ENCODE results near the gene ENAH. TPM values are rescaled to one million over a fixed set of nuclear protein-coding genes. Genes with fewer than 3 reads are reported as not detected.

Gene ENAH
- total RNA-seq, 1 experiment from 2014 or later = 285 TPM

DNA sequence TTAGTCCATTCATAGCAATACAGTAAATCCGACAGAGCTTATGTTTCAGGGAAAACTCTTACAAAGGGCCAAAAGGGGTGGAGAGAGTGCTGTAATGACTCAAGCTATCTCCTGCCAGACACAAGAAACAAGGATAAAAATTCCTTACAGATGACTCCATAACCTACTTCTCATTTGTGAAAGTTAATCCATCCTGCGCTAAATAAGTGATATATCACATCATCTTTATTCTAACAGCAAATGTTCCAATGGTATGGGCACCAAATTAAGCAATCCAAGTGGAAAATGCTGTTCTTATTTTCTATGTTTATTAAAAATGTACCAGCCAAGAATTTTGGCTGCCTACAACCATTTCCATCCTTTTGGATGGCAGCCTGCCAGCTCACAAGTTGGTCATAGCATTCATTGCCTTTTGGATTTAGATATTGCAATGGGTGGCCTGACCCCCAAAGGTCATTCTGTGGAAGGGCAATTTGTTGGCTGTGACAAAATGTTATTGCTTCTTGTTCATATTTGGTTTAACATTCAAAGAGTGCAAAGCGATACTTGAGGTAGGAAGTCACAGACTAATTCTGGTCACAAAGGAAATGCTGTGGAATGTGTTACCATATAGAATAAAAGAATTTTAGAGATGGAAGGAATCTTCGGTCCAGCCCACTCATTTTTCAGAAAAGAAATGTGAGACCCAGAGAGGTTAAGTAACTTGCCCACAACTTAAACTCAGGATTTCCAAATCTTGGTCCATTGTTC, 2.8 kb upstream of the ENAH start:
- H4K91ac ChIP-seq (ENCODE audit: insufficient read length, low read depth, low read length) = no peak overlapping the region
- no peaks in the 10 kb centered on the region for H3K4me1 ChIP-seq (ENCODE audit: insufficient read depth, low read length)
- H3T11ph ChIP-seq (ENCODE audit: low read length) = no peak overlapping the region
- no peak overlapping the region for H2BK15ac ChIP-seq (ENCODE audit: low read depth, low read length)
- no peak overlapping the region for H3K56ac ChIP-seq (ENCODE audit: insufficient read length, low read depth, low read length)
- H2AK5ac ChIP-seq (ENCODE audit: insufficient read length, low read length) = no peak overlapping the region
- H4K20me1 ChIP-seq (ENCODE audit: control insufficient read depth, insufficient read depth, insufficient read length) = no peaks in the 10 kb centered on the region
- WGBS (ENCODE audit: extremely low coverage, insufficient read length, low lambda C conversion rate) = no CpG with 5 or more reads among the region's 4 CpGs
- no peaks in the 10 kb centered on the region for H3K9me3 ChIP-seq (ENCODE audit: control insufficient read depth, low read depth, low read length)
- no peak overlapping the region for H4K5ac ChIP-seq (ENCODE audit: insufficient read length, low read depth, low read length)
- no peak overlapping the region for H3K4me2 ChIP-seq (ENCODE audit: insufficient read depth, insufficient read length, low read length)
- peaks cover 3% of the 10 kb centered on the region for H3K23me2 ChIP-seq (ENCODE audit: insufficient read length, low read depth, low read length, poor library complexity, severe bottlenecking)
- DNase-seq = no peak
- H3K23ac ChIP-seq (ENCODE audit: insufficient read length, low read depth, low read length) = no peak overlapping the region
- no peak overlapping the region for H4K8ac ChIP-seq (replicated peaks; ENCODE audit: insufficient read length, low read depth, low read length)
- Mint-ChIP-seq H3K27ac (no peak overlapping the region), H3K27me3 (ENCODE audit: low read depth) (no peaks in the 10 kb centered on the region; the same call in 1 of the 2 replicates), H3K4me1 (peaks cover 15 to 21% of the 10 kb centered on the region in 2 experiments), H3K9me3 (peaks cover 0 to 5% of the 10 kb centered on the region in 2 experiments; a peak in 1 of 5 replicates), H3K4me3 (no peak overlapping the region), H3K36me3 (ENCODE audit: insufficient read depth in 1 of 3, low read depth in 3 of 3) (peaks cover 5 to 16% (median 6%) of the 10 kb centered on the region in 3 experiments; a peak in 5 of 7 replicates)
- H3K79me2 ChIP-seq (ENCODE audit: insufficient read depth, low read length) = peaks cover 15% of the 10 kb centered on the region; the same call in 1 of the 2 replicates
- H2BK5ac ChIP-seq (ENCODE audit: insufficient read length, low read length) = no peak overlapping the region
- no peak overlapping the region for H2BK20ac ChIP-seq (ENCODE audit: low read depth, low read length, poor library complexity, severe bottlenecking)
- H3K27me3 ChIP-seq (ENCODE audit: insufficient read depth, low read length) = no peaks in the 10 kb centered on the region
- H2BK120ac ChIP-seq (ENCODE audit: low read depth, low read length, poor library complexity, severe bottlenecking) = no peak overlapping the region
- H3K9ac ChIP-seq (ENCODE audit: extremely low read depth, insufficient read length, low read length) = no peak overlapping the region
- no peak overlapping the region for H3K27ac ChIP-seq (ENCODE audit: insufficient read length, low read depth, low read length)
- no peak overlapping the region for H3K4ac ChIP-seq (ENCODE audit: low read depth, low read length)
- H3K79me1 ChIP-seq (ENCODE audit: insufficient read depth, low read depth, low read length, poor library complexity, severe bottlenecking) = no peaks in the 10 kb centered on the region
- TF ChIP-seq CTCF (conservative IDR thresholded peaks at IDR 0.05) = peak; percentile 59
- H3K14ac ChIP-seq (ENCODE audit: insufficient read depth, low read length) = no peak overlapping the region
- H2AFZ ChIP-seq (ENCODE audit: low read length) = no peak overlapping the region
- no peak overlapping the region for H3K18ac ChIP-seq (ENCODE audit: insufficient read length, low read depth, low read length)
- no peak overlapping the region for H2BK12ac ChIP-seq (ENCODE audit: insufficient read length, low read depth, low read length)
